Endothelial cell of umbilical vein (primary cell): ENCODE measurements around the gene C12orf42. TPM values are rescaled to one million over a fixed set of nuclear protein-coding genes. Genes with fewer than 3 reads are reported as not detected.

Source experiments
- BruUV-seq: library from RNA; stranded (reverse); fragments of 400-500 nt; replicated peaks from 2 replicates; lab custom pipeline; 2021; lab: Mats Ljungman, UMichigan
- CTCF ChIA-PET: fragments of 300-600, 350-600 bp; sonication (Branson Sonifier 250); formaldehyde crosslinking; loops from one replicate; lab custom pipeline; 2021; ENCODE audit warnings: antibody characterized with exemption, inconsistent platforms; lab: Charles Lee
- POLR2A ChIA-PET: fragments of 300-600, 350-600 bp; sonication (Branson Sonifier 250); formaldehyde crosslinking; loops from one replicate; lab custom pipeline; 2021; ENCODE audit warnings: antibody characterized with exemption, inconsistent platforms; lab: Charles Lee
- DNase-seq: peaks from one replicate; pipeline ENCODE4 v3.0.0-alpha.2; 2011; ENCODE audit warnings: low read depth, low spot score
- FAIRE-seq: peaks from 2 replicates; lab custom pipeline; 2011; peaks lifted over from hg19 to GRCh38; lab: Jason Lieb, UNC
- H2AFZ ChIP-seq: 2 replicates; pipeline ENCODE4 v1.6.0; 2012; ENCODE audit warnings: low read depth, low read length, control low read depth, inconsistent platforms
- H3K27ac ChIP-seq: 2 replicates; pipeline ENCODE4 v1.5.1; 2011; ENCODE audit warnings: low read depth, mild to moderate bottlenecking, control low read depth, low read length, moderate library complexity; ENCODE audit not compliant: insufficient read depth
- H3K27me3 ChIP-seq, 2 experiments: 2 replicates each; pipeline versions ENCODE4 v1.6.0 to v1.6.1; 2011; ENCODE audit warnings: low read length in 2 of 2, mixed read lengths in 1 of 2; ENCODE audit not compliant: control insufficient read depth in 2 of 2, insufficient read depth in 2 of 2
- H3K36me3 ChIP-seq, 2 experiments: 2 replicates in 1 of 2; 3 replicates in 1 of 2; pipeline ENCODE4 v1.5.1; 2011; ENCODE audit warnings: low read length in 2 of 2, mild to moderate bottlenecking in 1 of 2, moderate library complexity in 1 of 2; ENCODE audit not compliant: control insufficient read depth in 2 of 2, insufficient read depth in 2 of 2; ENCODE audit errors: extremely low read depth in 1 of 2
- H3K4me1 ChIP-seq: 3 replicates; pipeline ENCODE4 v1.5.1; 2011; ENCODE audit warnings: mild to moderate bottlenecking, low read length; ENCODE audit not compliant: control insufficient read depth, insufficient read depth; ENCODE audit errors: extremely low read depth
- H3K4me2 ChIP-seq: 2 replicates; pipeline ENCODE4 v1.6.1; 2011; ENCODE audit warnings: low read length, control low read depth, mixed read lengths; ENCODE audit not compliant: insufficient read depth
- H3K4me3 ChIP-seq, 3 experiments: fragments of 200-600 bp in 1 of 3; sonication (generic), shearing (Covaris generic) in 1 of 3; replicated peaks in 1 of 3; 2 replicates each; pipeline ENCODE4 v1.5.1; 2011 to 2016; ENCODE audit warnings: control low read depth in 3 of 3, low read length in 3 of 3, mild to moderate bottlenecking in 2 of 3, inconsistent platforms in 1 of 3, low read depth in 1 of 3, moderate library complexity in 1 of 3; ENCODE audit not compliant: insufficient read depth in 1 of 3
- H3K79me2 ChIP-seq: 2 replicates; pipeline ENCODE4 v1.6.0; 2012; ENCODE audit warnings: low read length, inconsistent platforms; ENCODE audit not compliant: control insufficient read depth, insufficient read depth
- H3K9ac ChIP-seq: replicated peaks from 2 replicates; pipeline ENCODE3; 2011; ENCODE audit warnings: low read length, control low read depth; ENCODE audit not compliant: insufficient read depth; ENCODE audit errors: extremely low read depth
- H3K9me1 ChIP-seq: replicated peaks from 3 replicates; pipeline ENCODE4 v1.6.0; 2011; ENCODE audit warnings: mild to moderate bottlenecking, low read length; ENCODE audit not compliant: control insufficient read depth, insufficient read depth; ENCODE audit errors: extremely low read depth
- H3K9me3 ChIP-seq: replicated peaks from 2 replicates; pipeline ENCODE4 v1.5.1; 2012; ENCODE audit warnings: low read length, inconsistent platforms; ENCODE audit not compliant: control insufficient read depth, insufficient read depth
- H4K20me1 ChIP-seq: replicated peaks from 2 replicates; pipeline ENCODE3; 2011; ENCODE audit warnings: mild to moderate bottlenecking, low read length; ENCODE audit not compliant: control insufficient read depth, insufficient read depth; ENCODE audit errors: extremely low read depth
- EZH2 ChIP-seq: IDR thresholded peaks from 2 replicates; pipeline ENCODE4 v1.6.1; 2012; ENCODE audit warnings: borderline replicate concordance, low read depth, mild to moderate bottlenecking, moderate library complexity, low read length, inconsistent platforms; ENCODE audit not compliant: severe bottlenecking
- FOS ChIP-seq: IDR thresholded peaks from 2 replicates; pipeline ENCODE4 v1.6.1; 2011; ENCODE audit warnings: mild to moderate bottlenecking, low read length, moderate library complexity, borderline replicate concordance; ENCODE audit not compliant: insufficient read depth
- JUN ChIP-seq: IDR thresholded peaks from 2 replicates; pipeline ENCODE4 v1.6.1; 2011; ENCODE audit warnings: borderline replicate concordance, low read depth; ENCODE audit not compliant: insufficient read length, insufficient read depth
- MAX ChIP-seq: IDR thresholded peaks from 2 replicates; pipeline ENCODE4 v1.6.1; 2011; ENCODE audit not compliant: insufficient read depth, insufficient read length
- POLR2AphosphoS5 ChIP-seq: IDR thresholded peaks from 2 replicates; pipeline ENCODE4 v1.6.1; 2012; ENCODE audit warnings: low read depth, mild to moderate bottlenecking, control low read depth, low read length, moderate library complexity; ENCODE audit not compliant: insufficient read depth
- dilution Hi-C: fragments of 300-500 bp; cut with MboI; formaldehyde crosslinking; loops from one replicate; pipeline ENCODE4 v1.15.0; 2019; ENCODE audit warnings: low sequenced_read_pairs; ENCODE audit not compliant: extremely low pct_ligation_motif_present
- intact Hi-C: fragments of 100-400 bp; cut with micrococcal nuclease; formaldehyde crosslinking; loops from one replicate; pipeline ENCODE4 v1.10.0; 2022
- polyA plus RNA-seq, 4 experiments: library from polyadenylated mRNA; depleted of rRNA in 3 of 4; stranded (reverse) in 3 of 4; unstranded in 1 of 4; fragments of >200 nt; gene quantifications; 2 replicates each; pipeline versions ENCODE4 v1.2.1 to v1.2.3, GENCODE V29; 2011 to 2012; ENCODE audit warnings: missing spikeins in 1 of 4
- total RNA-seq: library from RNA; stranded (reverse); gene quantifications from 2 replicates; pipeline ENCODE4 v1.2.3, GENCODE V29; 2021
- TF ChIP-seq, protein P1 (sequence below), 2 donors: IDR thresholded peaks; 1 replicate in 1 of 2; 2 replicates in 1 of 2; pipeline ENCODE4 v1.5.1; 2011; ENCODE audit warnings: low read length in 2 of 2, mild to moderate bottlenecking in 2 of 2, moderate library complexity in 2 of 2, control low read depth in 1 of 2, inconsistent platforms in 1 of 2, low read depth in 1 of 2; ENCODE audit not compliant: insufficient read depth in 1 of 2; ENCODE audit errors: extremely low read depth in 1 of 2

The C12orf42 gene
- total and polyA plus RNA-seq, 2 donors (not counting 3 experiments of a cell fraction or from before 2014, with no cell fraction given): not detected

- Histone ChIP-seq H3K27ac (no peak overlapping the region), H3K4me3 (no peak overlapping the region), H3K4me1 (no peaks in the 10 kb centered on the region), H3K9me3 (no peaks in the 10 kb centered on the region), H3K9ac (no peak overlapping the region), H3K27me3 (no peaks in the 10 kb centered on the region), H3K79me2 (no peaks in the 10 kb centered on the region), H3K4me2 (no peak overlapping the region), H3K9me1 (no peaks in the 10 kb centered on the region), H2AFZ (no peak overlapping the region), H4K20me1 (no peaks in the 10 kb centered on the region), H3K36me3 (no peaks in the 10 kb centered on the region)
- intact Hi-C loops: no loop called here
- FAIRE-seq: no peak
- BruUV-seq: no TSS peak
- CTCF ChIA-PET: no interaction called here
- POLR2A ChIA-PET: no interaction called here
- no peak for DNase-seq
- dilution Hi-C loops: no loop called here
- TF ChIP-seq JUN (no peak), FOS (no peak), MAX (no peak), EZH2 (no peak), POLR2AphosphoS5 (no peak)
- TF ChIP-seq, protein P1, sequence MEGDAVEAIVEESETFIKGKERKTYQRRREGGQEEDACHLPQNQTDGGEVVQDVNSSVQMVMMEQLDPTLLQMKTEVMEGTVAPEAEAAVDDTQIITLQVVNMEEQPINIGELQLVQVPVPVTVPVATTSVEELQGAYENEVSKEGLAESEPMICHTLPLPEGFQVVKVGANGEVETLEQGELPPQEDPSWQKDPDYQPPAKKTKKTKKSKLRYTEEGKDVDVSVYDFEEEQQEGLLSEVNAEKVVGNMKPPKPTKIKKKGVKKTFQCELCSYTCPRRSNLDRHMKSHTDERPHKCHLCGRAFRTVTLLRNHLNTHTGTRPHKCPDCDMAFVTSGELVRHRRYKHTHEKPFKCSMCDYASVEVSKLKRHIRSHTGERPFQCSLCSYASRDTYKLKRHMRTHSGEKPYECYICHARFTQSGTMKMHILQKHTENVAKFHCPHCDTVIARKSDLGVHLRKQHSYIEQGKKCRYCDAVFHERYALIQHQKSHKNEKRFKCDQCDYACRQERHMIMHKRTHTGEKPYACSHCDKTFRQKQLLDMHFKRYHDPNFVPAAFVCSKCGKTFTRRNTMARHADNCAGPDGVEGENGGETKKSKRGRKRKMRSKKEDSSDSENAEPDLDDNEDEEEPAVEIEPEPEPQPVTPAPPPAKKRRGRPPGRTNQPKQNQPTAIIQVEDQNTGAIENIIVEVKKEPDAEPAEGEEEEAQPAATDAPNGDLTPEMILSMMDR (IDR thresholded peaks at IDR 0.05; ENCODE audit: extremely low read depth in 1 of 2, insufficient read depth in 1 of 2, low read depth in 1 of 2, low read length in 2 of 2): no peak
These were observed 141.4 kb downstream of the C12orf42 start for GRCh38 chr12:103354403-103354802.
